GM12878 (cell line): ENCODE measurements around the gene PITPNC1. TPM values are rescaled to one million over a fixed set of nuclear protein-coding genes. Genes with fewer than 3 reads are reported as not detected.

Experiments
- ATAC-seq: fragments of 200-7000 bp; cut with Tn5 transposase; 3 replicates; pipeline ENCODE4 v1.9.1; 2020; ENCODE audit warnings: mild to moderate bottlenecking, moderate library complexity
- BruUV-seq: library from RNA; stranded (reverse); fragments of 400-500 nt; replicated peaks from 2 replicates; lab custom pipeline; 2021; lab: Mats Ljungman, UMichigan
- CTCF ChIA-PET: fragments of 300-600 bp; sonication (Branson Sonifier 250); formaldehyde crosslinking; extraction: SDS; loops from one replicate; lab custom pipeline; 2021; ENCODE audit warnings: inconsistent platforms; lab: Yijun Ruan, JAX
- POLR2A ChIA-PET: fragments of 350-600 bp; formaldehyde crosslinking; extraction: SDS; loops from one replicate; lab custom pipeline; 2021; ENCODE audit warnings: inconsistent platforms; lab: Charles Lee
- RAD21 ChIA-PET: fragments of 300-600 bp; sonication (Branson Sonifier 250); formaldehyde crosslinking; loops from one replicate; lab custom pipeline; 2023; ENCODE audit warnings: antibody characterized with exemption; ENCODE audit not compliant: unreplicated experiment; lab: Charles Lee
- SMC1A ChIA-PET: fragments of 300-600 bp; sonication (Branson Sonifier 250); formaldehyde crosslinking; loops from one replicate; lab custom pipeline; 2023; ENCODE audit not compliant: unreplicated experiment, uncharacterized antibody; lab: Charles Lee
- DNase-seq: peaks from one replicate; pipeline ENCODE4 v3.0.0-alpha.2; 2011; ENCODE audit warnings: low read depth, low spot score
- FAIRE-seq: peaks from 3 replicates; lab custom pipeline; 2011; peaks lifted over from hg19 to GRCh38; lab: Jason Lieb, UNC
- H2AFZ ChIP-seq: 2 replicates; pipeline ENCODE4 v1.6.0; 2011; ENCODE audit warnings: low read depth, low read length, control low read depth; ENCODE audit not compliant: control insufficient read depth
- H3K27ac ChIP-seq: 2 replicates; pipeline ENCODE4 v1.5.1; 2011; ENCODE audit warnings: control low read depth; ENCODE audit not compliant: control insufficient read depth, insufficient read depth
- H3K27me3 ChIP-seq, 2 experiments: replicated peaks in 1 of 2; 2 replicates each; pipeline versions ENCODE4 v1.6.0 to v1.6.1; 2011; ENCODE audit warnings: low read length in 1 of 2; ENCODE audit not compliant: control insufficient read depth in 2 of 2, insufficient read depth in 2 of 2
- H3K36me3 ChIP-seq, 2 experiments: 2 replicates each; pipeline ENCODE4 v1.5.1; 2011; ENCODE audit warnings: low read length in 1 of 2; ENCODE audit not compliant: control insufficient read depth in 2 of 2, insufficient read depth in 2 of 2
- H3K4me1 ChIP-seq: 2 replicates; pipeline ENCODE4 v1.6.1; 2011; ENCODE audit warnings: mild to moderate bottlenecking, low read length, moderate library complexity, mixed read lengths; ENCODE audit not compliant: control insufficient read depth, insufficient read depth
- H3K4me2 ChIP-seq: 2 replicates; pipeline ENCODE4 v1.6.0; 2011; ENCODE audit warnings: control low read depth; ENCODE audit not compliant: control insufficient read depth, insufficient read depth
- H3K4me3 ChIP-seq: fragments of 200-600 bp; sonication (generic); 2 replicates; pipeline ENCODE4 v1.5.1; 2016
- H3K79me2 ChIP-seq: 2 replicates; pipeline ENCODE4 v1.6.0; 2011; ENCODE audit warnings: low read length; ENCODE audit not compliant: control insufficient read depth, insufficient read depth
- H3K9ac ChIP-seq: 2 replicates; pipeline ENCODE4 v1.8.0; 2011; ENCODE audit warnings: low read length, control low read depth, mixed read lengths; ENCODE audit not compliant: control insufficient read depth, insufficient read depth
- H3K9me3 ChIP-seq: replicated peaks from 3 replicates; pipeline ENCODE4 v1.5.1; 2011; ENCODE audit warnings: mild to moderate bottlenecking, low read length; ENCODE audit not compliant: control insufficient read depth, insufficient read depth
- H4K20me1 ChIP-seq: 2 replicates; pipeline ENCODE4 v1.6.0; 2011; ENCODE audit not compliant: control insufficient read depth, insufficient read depth
- BMI1 ChIP-seq: fragments of 450-650 bp; IDR thresholded peaks from 2 replicates; pipeline ENCODE4 v1.6.1; 2016; ENCODE audit warnings: mild to moderate bottlenecking, moderate library complexity, borderline replicate concordance
- CBX3 ChIP-seq: fragments of 200-600 bp; sonication (generic); IDR thresholded peaks from 2 replicates; pipeline ENCODE4 v1.6.1; 2016; ENCODE audit warnings: low read depth, borderline replicate concordance
- FOS ChIP-seq: IDR thresholded peaks from 3 replicates; pipeline ENCODE4 v1.6.1; 2011; ENCODE audit warnings: borderline replicate concordance; ENCODE audit not compliant: insufficient read length; ENCODE audit errors: extremely low read depth
- HDAC6 ChIP-seq: fragments of 200-600 bp; sonication (generic); IDR thresholded peaks from one replicate; pipeline ENCODE4 v1.8.0; 2017; ENCODE audit warnings: antibody characterized with exemption; ENCODE audit not compliant: unreplicated experiment
- NBN ChIP-seq: fragments of 450-650 bp; IDR thresholded peaks from 2 replicates; pipeline ENCODE4 v1.6.1; 2016
- NR2C2 ChIP-seq: IDR thresholded peaks from 2 replicates; pipeline ENCODE4 v1.6.1; 2011; ENCODE audit warnings: borderline replicate concordance, low read depth; ENCODE audit not compliant: control insufficient read depth, insufficient read length
- PML ChIP-seq: IDR thresholded peaks from 2 replicates; pipeline ENCODE4 v1.6.1; 2012; ENCODE audit warnings: low read length, inconsistent platforms
- POLR2AphosphoS2 ChIP-seq: IDR thresholded peaks from 2 replicates; pipeline ENCODE4 v1.6.1; 2011; ENCODE audit warnings: low read depth, mild to moderate bottlenecking, low read length, improper control_type of control experiment, moderate library complexity
- POLR2AphosphoS5 ChIP-seq: IDR thresholded peaks from 2 replicates; pipeline ENCODE4 v1.6.1; 2011; ENCODE audit warnings: mild to moderate bottlenecking, low read length, inconsistent platforms
- POU2F2 ChIP-seq: IDR thresholded peaks from 3 replicates; pipeline ENCODE4 v1.6.1; 2011; ENCODE audit warnings: low read depth, mild to moderate bottlenecking, low read length, borderline replicate concordance
- RCOR1 ChIP-seq: conservative IDR thresholded peaks from 2 replicates; pipeline ENCODE4 v1.6.1; 2012; ENCODE audit warnings: low read depth, low read length, improper control_type of control experiment
- RELA ChIP-seq: fragments of 450-650 bp; IDR thresholded peaks from 2 replicates; pipeline ENCODE4 v1.8.0; 2014; ENCODE audit warnings: borderline replicate concordance; ENCODE audit not compliant: partially characterized antibody
- SIN3A ChIP-seq: IDR thresholded peaks from 2 replicates; pipeline ENCODE4 v1.6.1; 2012; ENCODE audit warnings: low read depth, low read length, improper control_type of control experiment
- STAT1 ChIP-seq: fragments of 450-650 bp; conservative IDR thresholded peaks from 2 replicates; pipeline ENCODE4 v1.6.1; 2014; ENCODE audit warnings: antibody characterized with exemption, mild to moderate bottlenecking
- TARDBP ChIP-seq: IDR thresholded peaks from 2 replicates; pipeline ENCODE4 v1.6.1; 2016; ENCODE audit warnings: borderline replicate concordance
- WRNIP1 ChIP-seq: IDR thresholded peaks from 2 replicates; pipeline ENCODE4 v1.6.1; 2011; ENCODE audit warnings: low read depth, low read length, improper control_type of control experiment, borderline replicate concordance
- ZBTB40 ChIP-seq: fragments of 450-650 bp; IDR thresholded peaks from 2 replicates; pipeline ENCODE4 v1.6.1; 2016; ENCODE audit warnings: mild to moderate bottlenecking, moderate library complexity, borderline replicate concordance
- WGBS: methylation state at CpG from one replicate; pipeline ENCODE4 v1.1.6; 2016; ENCODE audit warnings: low lambda C conversion rate; ENCODE audit not compliant: insufficient replicate concordance, insufficient coverage; ENCODE audit errors: missing lambda C conversion rate; 5-methylcytosine and 5-hydroxymethylcytosine counted together
- in situ Hi-C: fragments of 300-500 bp; cut with MboI; formaldehyde crosslinking; loops from 9 replicates; pipeline ENCODE4 v1.14.3; 2018; ENCODE audit warnings: mixed read lengths
- intact Hi-C: fragments of 100-400 bp; cut with micrococcal nuclease; formaldehyde crosslinking; loops from one replicate; pipeline ENCODE4 v1.14.2; 2022; ENCODE audit not compliant: unreplicated experiment
- polyA plus RNA-seq, 11 experiments: library from polyadenylated mRNA; depleted of rRNA in 4 of 11; unstranded in 6 of 11; stranded (reverse) in 5 of 11; fragments of >200 nt; fragmentation: Nextera tagmentation in 4 of 11; fragmentation: Illumina TruSeq in 1 of 11; extraction: Ambion mirVana in 4 of 11; extraction: Trizol in 1 of 11; gene quantifications; 1 replicate in 1 of 11; 2 replicates in 10 of 11; pipeline versions ENCODE4 v1.2.1 to v1.2.3, GENCODE V29; 2011 to 2016; ENCODE audit warnings: inconsistent platforms in 2 of 11, missing spikeins in 2 of 11, low read depth in 1 of 11
- total RNA-seq, 4 experiments: library from RNA; depleted of rRNA in 3 of 4; stranded (reverse); fragments of >200 nt in 3 of 4; fragmentation: Illumina TruSeq in 1 of 4; extraction: Trizol in 1 of 4; gene quantifications; 2 replicates each; pipeline versions ENCODE4 v1.2.1 to v1.2.3, GENCODE V29; 2013 to 2021
- TF ChIP-seq, protein P1 (sequence below): fragments of 450-650 bp; IDR thresholded peaks from 2 replicates; pipeline ENCODE4 v1.6.1; 2017; ENCODE audit warnings: mild to moderate bottlenecking, moderate library complexity

PITPNC1 gene
- total and polyA plus RNA-seq, 10 of the 15 experiments (the other 5 are each of a cell fraction or from before 2014, with no cell fraction given): 12.2 to 62.4 (median 47.3) TPM

DNA sequence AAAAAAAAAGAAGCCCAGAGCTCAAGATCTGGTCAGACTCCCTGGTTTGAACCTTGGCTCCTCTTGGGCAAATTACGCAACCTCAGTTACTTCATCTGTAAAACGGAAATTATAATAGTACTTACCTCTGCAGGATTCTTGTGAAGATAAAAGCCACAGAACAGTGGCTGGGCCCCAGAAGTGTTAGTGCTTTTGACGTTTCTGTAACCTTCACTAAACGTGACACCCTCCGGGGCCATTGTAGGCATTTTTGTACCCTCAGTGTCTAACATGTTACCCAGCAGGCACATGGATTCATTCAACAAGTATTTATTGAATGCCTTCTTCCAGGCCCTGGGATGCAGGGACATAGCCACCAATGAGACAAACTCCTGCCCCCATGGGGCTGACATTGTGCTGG, 58.0 kb downstream of the PITPNC1 start:
- CTCF ChIA-PET: interaction anchor here (0.6 to 1.2 kb wide), 2 partner anchors 55 to 81 kb away, joined by 3 to 4 read pairs; no protein-coding TSS in a partner anchor

More for the DNA sequence above, 58.0 kb downstream of the PITPNC1 start:
- no peak for TF ChIP-seq NBN
- TF ChIP-seq POU2F2: no peak
- TF ChIP-seq TARDBP: no peak
- no peak for TF ChIP-seq NR2C2
- no peak for TF ChIP-seq HDAC6
- TF ChIP-seq ZBTB40: no peak
- TF ChIP-seq POLR2AphosphoS5: no peak
- TF ChIP-seq, protein P1, sequence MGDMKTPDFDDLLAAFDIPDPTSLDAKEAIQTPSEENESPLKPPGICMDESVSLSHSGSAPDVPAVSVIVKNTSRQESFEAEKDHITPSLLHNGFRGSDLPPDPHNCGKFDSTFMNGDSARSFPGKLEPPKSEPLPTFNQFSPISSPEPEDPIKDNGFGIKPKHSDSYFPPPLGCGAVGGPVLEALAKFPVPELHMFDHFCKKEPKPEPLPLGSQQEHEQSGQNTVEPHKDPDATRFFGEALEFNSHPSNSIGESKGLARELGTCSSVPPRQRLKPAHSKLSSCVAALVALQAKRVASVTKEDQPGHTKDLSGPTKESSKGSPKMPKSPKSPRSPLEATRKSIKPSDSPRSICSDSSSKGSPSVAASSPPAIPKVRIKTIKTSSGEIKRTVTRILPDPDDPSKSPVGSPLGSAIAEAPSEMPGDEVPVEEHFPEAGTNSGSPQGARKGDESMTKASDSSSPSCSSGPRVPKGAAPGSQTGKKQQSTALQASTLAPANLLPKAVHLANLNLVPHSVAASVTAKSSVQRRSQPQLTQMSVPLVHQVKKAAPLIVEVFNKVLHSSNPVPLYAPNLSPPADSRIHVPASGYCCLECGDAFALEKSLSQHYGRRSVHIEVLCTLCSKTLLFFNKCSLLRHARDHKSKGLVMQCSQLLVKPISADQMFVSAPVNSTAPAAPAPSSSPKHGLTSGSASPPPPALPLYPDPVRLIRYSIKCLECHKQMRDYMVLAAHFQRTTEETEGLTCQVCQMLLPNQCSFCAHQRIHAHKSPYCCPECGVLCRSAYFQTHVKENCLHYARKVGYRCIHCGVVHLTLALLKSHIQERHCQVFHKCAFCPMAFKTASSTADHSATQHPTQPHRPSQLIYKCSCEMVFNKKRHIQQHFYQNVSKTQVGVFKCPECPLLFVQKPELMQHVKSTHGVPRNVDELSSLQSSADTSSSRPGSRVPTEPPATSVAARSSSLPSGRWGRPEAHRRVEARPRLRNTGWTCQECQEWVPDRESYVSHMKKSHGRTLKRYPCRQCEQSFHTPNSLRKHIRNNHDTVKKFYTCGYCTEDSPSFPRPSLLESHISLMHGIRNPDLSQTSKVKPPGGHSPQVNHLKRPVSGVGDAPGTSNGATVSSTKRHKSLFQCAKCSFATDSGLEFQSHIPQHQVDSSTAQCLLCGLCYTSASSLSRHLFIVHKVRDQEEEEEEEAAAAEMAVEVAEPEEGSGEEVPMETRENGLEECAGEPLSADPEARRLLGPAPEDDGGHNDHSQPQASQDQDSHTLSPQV: no peak
- TF ChIP-seq RCOR1: no peak
- no peak for TF ChIP-seq FOS
- TF ChIP-seq RELA: no peak
- TF ChIP-seq POLR2AphosphoS2: no peak
- TF ChIP-seq SIN3A: no peak
- no peak for TF ChIP-seq BMI1
- no peak for TF ChIP-seq CBX3
- no peak for TF ChIP-seq STAT1
- TF ChIP-seq PML: no peak
- TF ChIP-seq WRNIP1: no peak
- no peaks in the 10 kb centered on the region for H3K27me3 ChIP-seq
- RAD21 ChIA-PET: no interaction called here
- H3K79me2 ChIP-seq: peaks cover 25% of the 10 kb centered on the region
- SMC1A ChIA-PET: interaction anchor here (0.7 to 1.5 kb wide), 2 partner anchors 15 to 48 kb away, joined by 3 to 4 read pairs; no protein-coding TSS in a partner anchor
- H4K20me1 ChIP-seq: no peaks in the 10 kb centered on the region
- peaks cover 29% of the 10 kb centered on the region for H3K4me1 ChIP-seq
- no peak overlapping the region for H3K4me2 ChIP-seq
- ATAC-seq (no peak), FAIRE-seq (no peak), DNase-seq (no peak)
- H2AFZ ChIP-seq: no peak overlapping the region
- no peaks in the 10 kb centered on the region; the same call in 1 of the 3 replicates for H3K9me3 ChIP-seq
- H3K36me3 ChIP-seq: peaks cover 0 to 9% of the 10 kb centered on the region in 2 experiments; a peak in 1 of 4 replicates
- H3K4me3 ChIP-seq: no peak overlapping the region
- no peak overlapping the region for H3K9ac ChIP-seq
- intact Hi-C loops: no loop called here
- 89% methylated on average over 5 of the region's 5 CpGs for WGBS
- in situ Hi-C loops: loop anchor here (25.0 kb wide), 1 partner anchor 723 kb away; no protein-coding TSS in a partner anchor
- BruUV-seq: no TSS peak
- no peak overlapping the region for H3K27ac ChIP-seq
- POLR2A ChIA-PET: interaction anchor here (0.6 to 0.7 kb wide), 2 partner anchors 28 to 349 kb away, joined by 3 to 7 read pairs; no protein-coding TSS in a partner anchor
